ENCODE results near the gene HJURP. TPM values are rescaled to one million over a fixed set of nuclear protein-coding genes. Genes with fewer than 3 reads are reported as not detected.

The HJURP gene
- total and polyA plus RNA-seq, 7 donors: 0.28 to 9.0 (median 1.5) TPM

GRCh38 chr2:233865838-233866237 lies 11.5 kb upstream of the HJURP start:
- no peaks in the 10 kb centered on the region for H3K9me3 ChIP-seq
- no peak for DNase-seq
- H3K4me3 ChIP-seq: no peak overlapping the region
- no peaks in the 10 kb centered on the region for H3K4me1 ChIP-seq
- no peaks in the 10 kb centered on the region for H3K27me3 ChIP-seq
- H3K36me3 ChIP-seq: no peaks in the 10 kb centered on the region
- intact Hi-C loops (cut with DNase I): no loop called here
- 87 to 96% methylated on average over 3 of the region's 3 CpGs for WGBS, 2 donors
- TF ChIP-seq EP300 (IDR thresholded peaks at IDR 0.05) (no peak), CTCF (IDR thresholded peaks at IDR 0.05) (no peak), POLR2AphosphoS5 (IDR thresholded peaks at IDR 0.05) (no peak), POLR2A (IDR thresholded peaks at IDR 0.05) (no peak)
- H3K27ac ChIP-seq: no peak overlapping the region

GRCh38 chr2:233862261-233862768 lies 8.0 kb upstream of the HJURP start:
- intact Hi-C loops (cut with DNase I): no loop called here
- no peak for DNase-seq
- Histone ChIP-seq H3K27ac (no peak overlapping the region), H3K4me1 (no peaks in the 10 kb centered on the region), H3K27me3 (no peaks in the 10 kb centered on the region), H3K4me3 (no peak overlapping the region), H3K9me3 (no peaks in the 10 kb centered on the region), H3K36me3 (no peaks in the 10 kb centered on the region)
- no peak for TF ChIP-seq POLR2A (IDR thresholded peaks at IDR 0.05)
- TF ChIP-seq POLR2AphosphoS5 (IDR thresholded peaks at IDR 0.05): no peak
- no peak for TF ChIP-seq EP300 (IDR thresholded peaks at IDR 0.05)
- no peak for TF ChIP-seq CTCF (IDR thresholded peaks at IDR 0.05)
- WGBS, 2 donors: 79 to 87% methylated on average over 4 of the region's 4 CpGs

- H3K27me3 ChIP-seq: peaks cover 0 to 2% (median 0%) of the 10 kb centered on the region in 3 donors
- H3K36me3 ChIP-seq: no peaks in the 10 kb centered on the region
- TF ChIP-seq EP300 (IDR thresholded peaks at IDR 0.05) (no peak), POLR2A (IDR thresholded peaks at IDR 0.05) (no peak), CTCF (IDR thresholded peaks at IDR 0.05) (no peak), POLR2AphosphoS5 (IDR thresholded peaks at IDR 0.05) (no peak)
- no peak overlapping the region for H3K4me3 ChIP-seq
- H3K4me1 ChIP-seq: peaks cover 0 to 14% (median 10%) of the 10 kb centered on the region in 4 donors
- intact Hi-C loops (cut with DNase I): no loop called here
- H3K27ac ChIP-seq: no peak overlapping the region
- H3K9me3 ChIP-seq: no peaks in the 10 kb centered on the region
- WGBS, 2 donors: 80 to 92% methylated on average over 4 of the region's 4 CpGs
- DNase-seq: no peak
Observed at GRCh38 chr2:233858331-233858730, 4.0 kb upstream of the HJURP start.

GRCh38 chr2:233857511-233858141 lies 3.3 kb upstream of the HJURP start:
- no peaks in the 10 kb centered on the region for H3K9me3 ChIP-seq
- peak overlapping the region in 1 of 4 donors; percentile 30 for H3K27ac ChIP-seq
- H3K27me3 ChIP-seq: peaks cover 0 to 6% (median 0%) of the 10 kb centered on the region in 3 donors
- WGBS, 2 donors: 31 to 32% methylated on average over 9 of the region's 9 CpGs
- no peak for TF ChIP-seq CTCF (IDR thresholded peaks at IDR 0.05)
- TF ChIP-seq POLR2A (IDR thresholded peaks at IDR 0.05): no peak
- TF ChIP-seq EP300 (IDR thresholded peaks at IDR 0.05): no peak
- TF ChIP-seq POLR2AphosphoS5 (IDR thresholded peaks at IDR 0.05): no peak
- intact Hi-C loops (cut with DNase I): no loop called here
- peaks cover 0 to 15% (median 10%) of the 10 kb centered on the region in 4 donors for H3K4me1 ChIP-seq
- DNase-seq: no peak
- no peaks in the 10 kb centered on the region for H3K36me3 ChIP-seq
- no peak overlapping the region for H3K4me3 ChIP-seq

Measured in sigmoid colon (tissue), 7 donors.